ENCODE results near the gene ZNF474. TPM values are rescaled to one million over a fixed set of nuclear protein-coding genes. Genes with fewer than 3 reads are reported as not detected.

Gene ZNF474
- total and polyA plus RNA-seq, 12 donors = 0.11 to 0.88 (median 0.28) TPM; not detected in 3

- TF ChIP-seq POLR2A (IDR thresholded peaks at IDR 0.05) (no peak), CTCF (IDR thresholded peaks at IDR 0.05) (no peak)
- H3K4me3 ChIP-seq = no peak overlapping the region
- intact Hi-C loops (cut with DNase I) = no loop called here
- WGBS, 4 donors = 55 to 70% (median 69%) methylated on average over 2 of the region's 2 CpGs
- no peak overlapping the region for H3K27ac ChIP-seq
- H3K27me3 ChIP-seq = no peaks in the 10 kb centered on the region
- no peaks in the 10 kb centered on the region for H3K9me3 ChIP-seq (replicated peaks in 1 of 3)
- no peaks in the 10 kb centered on the region for H3K4me1 ChIP-seq (replicated peaks in 1 of 2)
- no peak for DNase-seq
- H3K36me3 ChIP-seq (replicated peaks in 1 of 2) = no peaks in the 10 kb centered on the region
Measured at GRCh38 chr5:122153230-122153629, 23.9 kb downstream of the ZNF474 start.

- DNase-seq = no peak
- intact Hi-C loops (cut with DNase I) = no loop called here
- 85 to 94% (median 88%) methylated on average over 4 of the region's 4 CpGs for WGBS, 4 donors
- Histone ChIP-seq H3K9me3 (replicated peaks in 1 of 3) (no peaks in the 10 kb centered on the region), H3K27ac (no peak overlapping the region), H3K36me3 (replicated peaks in 1 of 2) (no peaks in the 10 kb centered on the region), H3K27me3 (no peaks in the 10 kb centered on the region), H3K4me1 (replicated peaks in 1 of 2) (no peaks in the 10 kb centered on the region), H3K4me3 (no peak overlapping the region)
- TF ChIP-seq CTCF (IDR thresholded peaks at IDR 0.05) (no peak), POLR2A (IDR thresholded peaks at IDR 0.05) (no peak)
Measured at GRCh38 chr5:122153774-122154173, 24.4 kb downstream of the ZNF474 start.

- H3K36me3 ChIP-seq (replicated peaks in 1 of 2) = no peaks in the 10 kb centered on the region
- intact Hi-C loops (cut with DNase I) = no loop called here
- no peak for TF ChIP-seq POLR2A (IDR thresholded peaks at IDR 0.05)
- no peak for TF ChIP-seq CTCF (IDR thresholded peaks at IDR 0.05)
- no peaks in the 10 kb centered on the region for H3K4me1 ChIP-seq (replicated peaks in 1 of 2)
- no peak overlapping the region for H3K27ac ChIP-seq
- 82 to 89% (median 86%) methylated on average over 5 of the region's 5 CpGs for WGBS, 4 donors
- no peak for DNase-seq
- no peaks in the 10 kb centered on the region for H3K27me3 ChIP-seq
- H3K9me3 ChIP-seq (replicated peaks in 1 of 3) = no peaks in the 10 kb centered on the region
- H3K4me3 ChIP-seq = no peak overlapping the region
Measured at GRCh38 chr5:122154491-122154890, 25.1 kb downstream of the ZNF474 start.

- no peak overlapping the region for H3K27ac ChIP-seq
- WGBS, 4 donors = 73 to 84% (median 78%) methylated on average over 6 to 7 of the region's 7 CpGs
Measured at GRCh38 chr5:122154910-122155309, 25.6 kb downstream of the ZNF474 start.

More at GRCh38 chr5:122154910-122155309, 25.6 kb downstream of the ZNF474 start:
- Histone ChIP-seq H3K4me1 (replicated peaks in 1 of 2) (no peaks in the 10 kb centered on the region), H3K27me3 (no peaks in the 10 kb centered on the region), H3K36me3 (replicated peaks in 1 of 2) (no peaks in the 10 kb centered on the region), H3K4me3 (no peak overlapping the region), H3K9me3 (replicated peaks in 1 of 3) (no peaks in the 10 kb centered on the region)
- no peak for DNase-seq
- intact Hi-C loops (cut with DNase I) = no loop called here
- TF ChIP-seq CTCF (IDR thresholded peaks at IDR 0.05) (no peak), POLR2A (IDR thresholded peaks at IDR 0.05) (no peak)

Measured in adrenal gland (tissue), 12 donors.